K562 (cell line): ENCODE results near the gene MAGI3. TPM values are rescaled to one million over a fixed set of nuclear protein-coding genes. Genes with fewer than 3 reads are reported as not detected.
A peak's percentile ranks its signal among the peaks of the same experiment; 100 is the strongest.
"Not testable (repeated sequence)": the region's sequence is repeated elsewhere in the genome, so short reads cannot be mapped to it uniquely, and the experiment has no call there.

Experiments used
- ATAC-seq: fragments of 200-7000 bp; cut with Tn5 transposase; 3 replicates; pipeline ENCODE4 v1.9.1; 2020; ENCODE audit warnings: moderate library complexity
- BruUV-seq: library from RNA; stranded (reverse); fragments of 400-500 nt; replicated peaks from 2 replicates; lab custom pipeline; 2021; lab: Mats Ljungman, UMichigan
- CTCF ChIA-PET: fragments of 300-600 bp; formaldehyde crosslinking; extraction: SDS; loops from one replicate; lab custom pipeline; 2021; ENCODE audit warnings: low intra/inter-chr PET ratio; lab: Yijun Ruan, JAX
- POLR2A ChIA-PET: fragments of 300-600, 350-650 bp; sonication (Branson Sonifier 250); formaldehyde crosslinking; extraction: SDS; loops from one replicate; lab custom pipeline; 2021; ENCODE audit warnings: antibody characterized with exemption, inconsistent platforms; lab: Yijun Ruan, JAX
- DNase-seq, 4 experiments: peaks; one replicate each; pipeline versions ENCODE4 v3.0.0 to v3.0.0-alpha.2; 2011 to 2018; ENCODE audit warnings: low spot score in 3 of 4, mixed read lengths in 3 of 4; ENCODE audit errors: extremely low read depth in 1 of 4
- FAIRE-seq: peaks from 2 replicates; lab custom pipeline; 2011; peaks lifted over from hg19 to GRCh38; lab: Jason Lieb, UNC
- H2AFZ ChIP-seq: 2 replicates; pipeline ENCODE4 v1.6.0; 2011; ENCODE audit warnings: low read depth, low read length, control low read depth, inconsistent platforms
- H3K27ac ChIP-seq: fragments of 200-600 bp; 3 replicates; pipeline ENCODE4 v1.8.0; 2011; ENCODE audit warnings: low read depth, mild to moderate bottlenecking, control low read depth, inconsistent platforms, low read length, moderate library complexity, mixed read lengths; ENCODE audit errors: extremely low read depth
- H3K27me3 ChIP-seq, 2 experiments: fragments of 300-600 bp in 1 of 2; 2 replicates in 1 of 2; 3 replicates in 1 of 2; pipeline versions ENCODE4 v1.6.0 to v1.8.0; 2011; ENCODE audit warnings: inconsistent platforms in 2 of 2, low read length in 2 of 2, mild to moderate bottlenecking in 1 of 2, mixed read lengths in 1 of 2, moderate library complexity in 1 of 2; ENCODE audit not compliant: control insufficient read depth in 2 of 2, insufficient read depth in 2 of 2
- H3K36me3 ChIP-seq: fragments of 300-600 bp; 3 replicates; pipeline ENCODE4 v1.8.0; 2011; ENCODE audit warnings: mild to moderate bottlenecking, low read length, inconsistent platforms; ENCODE audit not compliant: control insufficient read depth, insufficient read depth
- H3K4me1 ChIP-seq, 2 experiments: fragments of 200-600 bp in 1 of 2; replicated peaks in 1 of 2; 2 replicates in 1 of 2; 3 replicates in 1 of 2; pipeline versions ENCODE4 v1.5.1 to v1.8.0; 2011; ENCODE audit warnings: inconsistent platforms in 2 of 2, low read length in 2 of 2, mild to moderate bottlenecking in 1 of 2, mixed read lengths in 1 of 2, moderate library complexity in 1 of 2; ENCODE audit not compliant: control insufficient read depth in 2 of 2, insufficient read depth in 2 of 2
- H3K4me2 ChIP-seq: 2 replicates; pipeline ENCODE4 v1.6.1; 2011; ENCODE audit warnings: low read length, control low read depth, inconsistent platforms, mixed read lengths; ENCODE audit not compliant: insufficient read depth
- H3K4me3 ChIP-seq: fragments of 200-600 bp; sonication (generic), shearing (Covaris generic); 2 replicates; pipeline ENCODE4 v1.5.1; 2016; ENCODE audit warnings: control low read depth, inconsistent platforms
- H3K79me2 ChIP-seq: fragments of 200-600 bp; 3 replicates; pipeline ENCODE4 v1.8.0; 2011; ENCODE audit warnings: low read length, inconsistent platforms; ENCODE audit not compliant: control insufficient read depth, insufficient read depth
- H3K9ac ChIP-seq, 2 experiments: 2 replicates each; pipeline versions ENCODE4 v1.6.0 to v1.6.1; 2011; ENCODE audit warnings: low read depth in 2 of 2, low read length in 2 of 2, control low read depth in 1 of 2, inconsistent platforms in 1 of 2, mild to moderate bottlenecking in 1 of 2, mixed read lengths in 1 of 2; ENCODE audit not compliant: insufficient read depth in 1 of 2
- H3K9me1 ChIP-seq: one replicate; pipeline ENCODE4 v1.6.0; 2011; ENCODE audit warnings: inconsistent platforms, mild to moderate bottlenecking, low read length, moderate library complexity; ENCODE audit not compliant: control insufficient read depth, insufficient read depth
- H3K9me3 ChIP-seq: replicated peaks from 2 replicates; pipeline ENCODE4 v1.5.1; 2011; ENCODE audit warnings: low read depth, low read length, inconsistent platforms; ENCODE audit not compliant: control insufficient read depth, insufficient read depth
- H4K20me1 ChIP-seq: replicated peaks from 2 replicates; pipeline ENCODE4 v1.6.1; 2011; ENCODE audit warnings: low read length, inconsistent platforms, mixed read lengths; ENCODE audit not compliant: control insufficient read depth, insufficient read depth
- CC2D1A ChIP-seq: fragments of 450-650 bp; IDR thresholded peaks from 2 replicates; pipeline ENCODE4 v1.6.1; 2017; ENCODE audit warnings: mild to moderate bottlenecking
- CHAMP1 ChIP-seq: fragments of 450-650 bp; IDR thresholded peaks from 2 replicates; pipeline ENCODE4 v1.6.1; 2016; ENCODE audit warnings: mild to moderate bottlenecking
- ZBTB33 ChIP-seq: sonication (generic); formaldehyde crosslinking; IDR thresholded peaks from 2 replicates; pipeline ENCODE4 v1.8.1; 2023; ENCODE audit warnings: mild to moderate bottlenecking, missing genetic modification reagents
- ZFP36 ChIP-seq: fragments of 150-350 bp; IDR thresholded peaks from 2 replicates; pipeline ENCODE4 v1.6.1; 2018; ENCODE audit warnings: low read length, low read depth; ENCODE audit not compliant: partially characterized antibody
- WGBS: fragments of 100-300 bp; shearing (Covaris generic); methylation state at CpG from one replicate; pipeline ENCODE4 v1.1.6; 2016; ENCODE audit warnings: low coverage, mixed read lengths; ENCODE audit not compliant: insufficient coverage; ENCODE audit errors: missing lambda C conversion rate; 5-methylcytosine and 5-hydroxymethylcytosine counted together
- in situ Hi-C: fragments of 300-500 bp; cut with MboI; formaldehyde crosslinking; loops from 4 replicates; pipeline ENCODE4 v1.15.0; 2018; ENCODE audit warnings: inconsistent platforms, mixed read lengths
- intact Hi-C: fragments of 100-400 bp; cut with micrococcal nuclease; formaldehyde crosslinking; loops from 2 replicates; pipeline ENCODE4 v1.14.2; 2022
- polyA plus RNA-seq, 8 experiments: library from polyadenylated mRNA; depleted of rRNA in 4 of 8; stranded (reverse) in 5 of 8; unstranded in 3 of 8; fragments of >200 nt; fragmentation: Nextera tagmentation in 2 of 8; fragmentation: Illumina TruSeq in 1 of 8; extraction: Ambion mirVana in 2 of 8; extraction: Trizol in 1 of 8; gene quantifications; 2 replicates each; pipeline versions ENCODE4 v1.2.1 to v1.2.3, GENCODE V29; 2011 to 2014; ENCODE audit warnings: inconsistent platforms in 1 of 8, missing spikeins in 1 of 8
- total RNA-seq, 7 experiments: library from RNA; depleted of rRNA in 6 of 7; stranded (reverse); fragments of >200 nt in 6 of 7; fragmentation: Illumina TruSeq in 2 of 7; extraction: Trizol in 2 of 7; gene quantifications; 2 replicates each; pipeline versions ENCODE4 v1.2.1 to v1.2.3, GENCODE V29; 2011 to 2021; ENCODE audit warnings: low replicate concordance in 1 of 7

MAGI3 gene
- total and polyA plus RNA-seq, 9 of the 15 experiments (the other 6 are each of a cell fraction or from before 2014, with no cell fraction given), result 1.0 to 8.6 (median 5.5) TPM

- Histone ChIP-seq H3K36me3 (peaks cover 33% of the 10 kb centered on the region; the same call in 2 of the 3 replicates), H3K9me3 (peaks cover 16% of the 10 kb centered on the region)
- ATAC-seq, H4K20me1 ChIP-seq, H3K27ac ChIP-seq, H3K4me1 ChIP-seq, intact Hi-C loops, BruUV-seq, CTCF ChIA-PET, H3K27me3 ChIP-seq, H3K9me1 ChIP-seq, H3K4me2 ChIP-seq, H3K9ac ChIP-seq, DNase-seq, H2AFZ ChIP-seq, H3K79me2 ChIP-seq, FAIRE-seq, H3K4me3 ChIP-seq, in situ Hi-C loops, POLR2A ChIA-PET: not testable (repeated sequence)
- WGBS, result 89% methylated on average over 4 of the region's 6 CpGs
- TF ChIP-seq CHAMP1 (peak; percentile 78), ZFP36 (peak; percentile 52), CC2D1A (peak; percentile 55; the same call in 1 of the 2 replicates), ZBTB33 (peak; percentile 94)
Measured at GRCh38 chr1:113717506-113717905, 327.2 kb downstream of the MAGI3 start.
